Central memory CD8-positive, alpha-beta T cell (primary cell): ENCODE measurements around the gene PCID2.
A peak's percentile ranks its signal among the peaks of the same experiment; 100 is the strongest.

Experiments used
- ATAC-seq: fragments of 150-1000 bp; cut with Tn5 transposase; replicated peaks from 2 replicates; pipeline ENCODE4 v1.10.0; 2022; ENCODE audit warnings: mild to moderate bottlenecking, moderate FRiP score, moderate number of reproducible peaks; ENCODE audit not compliant: poor library complexity, severe bottlenecking; ENCODE audit errors: extremely low read depth
- DNase-seq, 2 donors: peaks; one replicate each; pipeline ENCODE4 v3.0.0; 2021; ENCODE audit warnings: low spot score in 2 of 2
- H3K27ac Mint-ChIP-seq: one replicate; pipeline ENCODE4 v1.8.0; 2022; ENCODE audit warnings: low read depth, mild to moderate bottlenecking, moderate library complexity, mixed read lengths
- H3K27me3 Mint-ChIP-seq: one replicate; pipeline ENCODE4 v1.8.0; 2022; ENCODE audit warnings: mixed read lengths
- H3K36me3 Mint-ChIP-seq: one replicate; pipeline ENCODE4 v1.8.0; 2022; ENCODE audit warnings: mild to moderate bottlenecking, moderate library complexity, mixed read lengths; ENCODE audit not compliant: insufficient read depth
- H3K4me1 Mint-ChIP-seq: one replicate; pipeline ENCODE4 v1.8.0; 2022; ENCODE audit warnings: mixed read lengths
- H3K4me3 Mint-ChIP-seq: one replicate; pipeline ENCODE4 v1.8.0; 2022; ENCODE audit warnings: mild to moderate bottlenecking, moderate library complexity, mixed read lengths
- H3K9me3 Mint-ChIP-seq: one replicate; pipeline ENCODE4 v1.8.0; 2022; ENCODE audit warnings: mixed read lengths

PCID2 gene

DNA sequence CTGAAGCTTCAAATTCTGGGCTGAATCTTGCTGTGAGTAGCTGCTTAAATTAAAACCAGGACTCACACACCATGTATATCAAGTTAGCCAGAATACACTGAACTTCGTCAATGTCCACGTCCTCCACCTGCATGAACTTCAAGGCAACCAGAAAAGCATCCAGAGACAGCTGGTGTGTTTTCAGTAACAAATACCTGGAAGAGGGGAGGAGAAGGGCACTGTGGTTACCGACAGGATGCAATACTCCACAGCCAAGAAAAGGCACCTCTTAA lies 29.6 kb downstream of the PCID2 start:
- DNase-seq (no peak), ATAC-seq (no peak)
- Mint-ChIP-seq H3K9me3 (no peaks in the 10 kb centered on the region), H3K27ac (no peak overlapping the region), H3K36me3 (peaks cover 28% of the 10 kb centered on the region), H3K27me3 (no peaks in the 10 kb centered on the region), H3K4me3 (no peak overlapping the region), H3K4me1 (peaks cover 37% of the 10 kb centered on the region)

DNA sequence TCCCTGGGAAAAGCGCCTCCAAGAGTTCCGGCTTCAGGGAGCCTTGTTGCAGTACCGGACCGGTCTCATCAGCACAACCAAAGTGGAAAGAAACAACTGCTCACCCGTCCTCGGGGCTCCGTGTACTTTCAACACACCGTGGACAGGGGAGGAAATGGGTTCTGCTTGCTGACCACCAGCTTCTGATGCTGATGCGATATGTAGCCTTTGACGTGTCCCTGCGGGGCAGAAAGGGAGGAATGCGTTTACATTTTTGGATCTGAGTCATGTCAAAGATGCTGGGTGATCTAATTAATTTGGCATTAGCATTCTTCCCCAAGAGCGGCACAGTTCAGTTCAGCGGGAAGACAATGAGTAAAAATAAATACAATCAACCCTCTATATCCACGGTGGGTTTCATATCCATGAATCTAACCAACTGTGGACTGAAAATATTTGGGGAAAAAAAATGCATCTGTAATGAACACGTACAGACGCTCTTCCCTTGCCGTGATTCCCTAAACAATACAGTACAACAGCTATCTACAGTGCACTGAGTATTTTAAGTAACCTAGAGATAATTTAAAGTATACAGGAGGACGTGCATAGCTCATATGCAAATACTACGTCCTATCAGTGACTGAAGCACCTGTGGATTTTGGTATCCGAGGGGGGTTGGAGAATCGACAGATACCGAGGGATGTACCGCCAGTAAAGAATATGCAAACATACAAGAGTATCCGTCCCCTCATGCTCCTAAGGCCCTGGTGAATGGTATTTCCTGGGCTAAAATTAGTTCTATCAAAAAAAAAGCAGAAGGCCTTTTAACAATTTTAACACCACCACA lies 30.2 kb downstream of the PCID2 start:
- Mint-ChIP-seq H3K9me3 (no peaks in the 10 kb centered on the region), H3K27me3 (no peaks in the 10 kb centered on the region), H3K4me3 (no peak overlapping the region), H3K27ac (no peak overlapping the region), H3K4me1 (peaks cover 32% of the 10 kb centered on the region), H3K36me3 (peaks cover 24% of the 10 kb centered on the region)
- DNase-seq (no peak), ATAC-seq (no peak)

DNA sequence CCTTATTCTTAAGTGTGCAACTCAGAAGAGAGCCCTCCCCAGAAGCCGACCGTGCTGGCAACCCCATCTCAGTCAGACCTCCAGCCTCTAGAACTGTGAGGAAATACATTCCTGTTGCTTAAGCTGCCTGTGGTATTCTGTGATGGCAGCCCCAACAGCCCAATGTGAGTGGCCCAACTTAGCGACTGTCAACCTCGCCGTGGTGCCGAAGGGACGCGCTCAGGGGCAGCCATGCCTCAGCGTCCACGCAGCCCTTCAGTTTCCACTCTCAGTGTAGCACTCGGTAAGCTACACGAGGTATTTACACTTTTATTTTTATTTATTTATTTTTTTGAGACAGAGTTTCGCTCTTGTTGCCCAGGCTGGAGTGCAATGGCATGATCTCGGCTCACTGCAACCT lies 31.6 kb downstream of the PCID2 start:
- DNase-seq = no peak
- no peak for ATAC-seq
- peaks cover 29% of the 10 kb centered on the region for H3K4me1 Mint-ChIP-seq
- no peaks in the 10 kb centered on the region for H3K9me3 Mint-ChIP-seq
- peak overlapping the region; percentile 99 for H3K27ac Mint-ChIP-seq
- H3K4me3 Mint-ChIP-seq = no peak overlapping the region
- no peaks in the 10 kb centered on the region for H3K27me3 Mint-ChIP-seq
- H3K36me3 Mint-ChIP-seq = peaks cover 24% of the 10 kb centered on the region

DNA sequence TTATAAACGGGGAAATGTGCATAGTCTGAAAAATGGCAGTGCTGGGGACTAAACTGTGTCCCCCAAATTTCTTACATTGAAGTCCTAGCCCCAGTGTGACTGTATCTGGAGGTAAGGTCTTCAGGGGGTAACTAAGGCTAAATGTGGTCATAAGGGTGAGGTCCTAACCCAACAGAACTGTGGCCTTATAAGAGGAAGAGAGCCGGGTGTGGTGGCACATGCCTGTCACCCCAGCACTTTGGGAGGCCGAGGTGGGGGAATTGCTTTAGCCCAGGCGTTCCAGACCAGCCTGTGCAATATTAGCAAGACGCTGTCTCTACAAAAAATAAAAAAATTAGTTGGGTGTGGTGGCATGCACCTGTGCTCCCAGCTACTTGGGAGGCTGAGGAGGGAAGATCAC lies 32.2 kb downstream of the PCID2 start:
- Mint-ChIP-seq H3K4me1 (peaks cover 29% of the 10 kb centered on the region), H3K4me3 (peak overlapping the region; percentile 69), H3K36me3 (peaks cover 26% of the 10 kb centered on the region), H3K27ac (peak overlapping the region; percentile 99), H3K9me3 (no peaks in the 10 kb centered on the region), H3K27me3 (no peaks in the 10 kb centered on the region)
- peak; percentile 99 for ATAC-seq
- DNase-seq = peak in 1 of 2 donors; percentile 46

DNA sequence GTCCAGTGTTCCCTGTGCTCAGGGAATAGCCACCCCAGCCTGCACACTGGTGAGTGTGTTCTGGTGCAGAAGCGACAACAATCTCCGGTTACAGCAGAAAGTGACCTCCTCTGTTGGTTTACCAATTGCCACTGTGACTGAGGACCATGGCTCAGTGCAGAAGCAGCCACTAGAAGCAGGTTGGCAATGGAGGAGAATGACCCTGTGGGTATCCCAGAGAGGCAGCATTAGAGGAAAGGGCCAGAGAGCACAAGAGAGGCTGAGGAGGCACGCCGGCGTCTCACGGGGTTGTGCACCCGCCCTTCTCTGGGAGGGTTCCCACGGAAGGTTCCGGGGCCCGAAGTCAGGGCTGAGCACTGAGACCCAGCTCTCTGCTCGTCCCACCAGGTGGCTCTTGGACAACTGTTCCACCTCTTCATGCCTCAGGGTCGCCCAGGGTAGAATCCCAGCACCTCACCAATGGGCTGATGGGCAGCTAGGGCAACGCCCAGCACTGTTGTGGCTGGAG lies 36.0 kb downstream of the PCID2 start:
- Mint-ChIP-seq H3K36me3 (peaks cover 12% of the 10 kb centered on the region), H3K4me1 (peaks cover 20% of the 10 kb centered on the region), H3K4me3 (no peak overlapping the region), H3K9me3 (no peaks in the 10 kb centered on the region), H3K27me3 (no peaks in the 10 kb centered on the region), H3K27ac (peak overlapping the region; percentile 22)
- DNase-seq (no peak), ATAC-seq (no peak)

DNA sequence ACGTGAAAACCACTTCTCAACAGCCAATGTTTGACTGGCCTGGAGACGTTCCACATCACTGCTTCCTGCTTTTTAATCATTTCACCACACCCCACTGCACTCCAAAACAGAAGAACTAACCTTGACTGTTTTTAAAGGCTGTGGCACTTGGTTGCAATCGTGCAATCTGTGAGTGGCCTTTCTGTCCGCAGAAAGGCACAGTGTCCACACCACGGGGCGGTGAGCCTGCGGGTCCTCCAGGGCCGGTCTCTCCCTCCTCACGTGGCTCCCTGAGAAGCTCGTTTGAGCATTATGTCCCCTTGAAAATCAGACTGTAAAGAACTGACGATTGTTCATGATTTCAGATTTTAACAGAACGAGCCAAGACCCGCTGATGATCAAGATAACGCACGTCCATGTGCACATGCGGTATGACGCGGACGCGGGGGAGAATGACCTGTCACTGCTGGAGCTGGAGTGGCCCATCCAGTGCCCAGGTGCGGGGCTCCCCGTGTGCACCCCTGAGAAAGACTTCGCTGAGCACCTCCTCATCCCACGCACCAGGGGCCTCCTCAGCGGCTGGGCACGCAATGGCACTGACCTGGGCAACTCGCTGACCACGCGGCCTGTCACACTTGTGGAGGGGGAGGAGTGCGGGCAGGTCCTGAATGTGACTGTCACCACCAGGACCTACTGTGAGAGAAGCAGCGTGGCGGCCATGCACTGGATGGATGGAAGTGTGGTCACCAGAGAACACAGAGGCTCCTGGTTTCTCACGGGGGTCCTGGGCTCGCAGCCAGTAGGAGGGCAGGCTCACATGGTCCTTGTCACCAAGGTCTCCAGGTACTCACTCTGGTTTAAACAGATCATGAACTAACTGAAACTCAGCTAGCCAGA lies 37.0 kb downstream of the PCID2 start:
- H3K9me3 Mint-ChIP-seq = no peaks in the 10 kb centered on the region
- H3K27me3 Mint-ChIP-seq = no peaks in the 10 kb centered on the region
- H3K4me1 Mint-ChIP-seq = peaks cover 21% of the 10 kb centered on the region
- DNase-seq (no peak), ATAC-seq (no peak)
- H3K36me3 Mint-ChIP-seq = peaks cover 10% of the 10 kb centered on the region
- H3K4me3 Mint-ChIP-seq = no peak overlapping the region
- H3K27ac Mint-ChIP-seq = peak overlapping the region; percentile 22

DNA sequence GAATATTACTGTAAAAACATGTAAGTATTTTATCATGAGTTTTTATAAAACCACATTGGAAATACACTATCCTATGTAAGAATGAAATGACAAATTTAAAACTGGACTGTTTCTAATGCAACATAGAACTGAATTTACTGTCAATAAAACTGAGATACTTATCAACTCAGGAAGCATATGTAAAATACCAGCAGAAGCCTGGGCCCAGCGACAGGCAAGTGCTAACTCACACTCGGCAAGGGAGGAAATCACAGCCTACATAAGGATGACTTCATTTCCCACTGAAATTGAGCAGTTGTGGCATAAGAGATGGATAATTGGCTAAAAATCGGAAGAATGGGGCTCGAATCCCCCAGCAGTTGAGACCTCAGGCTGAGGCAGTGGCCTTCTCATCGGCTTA lies 38.0 kb downstream of the PCID2 start:
- DNase-seq (no peak), ATAC-seq (no peak)
- H3K9me3 Mint-ChIP-seq = no peaks in the 10 kb centered on the region
- peaks cover 22% of the 10 kb centered on the region for H3K4me1 Mint-ChIP-seq
- H3K27ac Mint-ChIP-seq = no peak overlapping the region
- peaks cover 7% of the 10 kb centered on the region for H3K36me3 Mint-ChIP-seq
- no peaks in the 10 kb centered on the region for H3K27me3 Mint-ChIP-seq
- no peak overlapping the region for H3K4me3 Mint-ChIP-seq

DNA sequence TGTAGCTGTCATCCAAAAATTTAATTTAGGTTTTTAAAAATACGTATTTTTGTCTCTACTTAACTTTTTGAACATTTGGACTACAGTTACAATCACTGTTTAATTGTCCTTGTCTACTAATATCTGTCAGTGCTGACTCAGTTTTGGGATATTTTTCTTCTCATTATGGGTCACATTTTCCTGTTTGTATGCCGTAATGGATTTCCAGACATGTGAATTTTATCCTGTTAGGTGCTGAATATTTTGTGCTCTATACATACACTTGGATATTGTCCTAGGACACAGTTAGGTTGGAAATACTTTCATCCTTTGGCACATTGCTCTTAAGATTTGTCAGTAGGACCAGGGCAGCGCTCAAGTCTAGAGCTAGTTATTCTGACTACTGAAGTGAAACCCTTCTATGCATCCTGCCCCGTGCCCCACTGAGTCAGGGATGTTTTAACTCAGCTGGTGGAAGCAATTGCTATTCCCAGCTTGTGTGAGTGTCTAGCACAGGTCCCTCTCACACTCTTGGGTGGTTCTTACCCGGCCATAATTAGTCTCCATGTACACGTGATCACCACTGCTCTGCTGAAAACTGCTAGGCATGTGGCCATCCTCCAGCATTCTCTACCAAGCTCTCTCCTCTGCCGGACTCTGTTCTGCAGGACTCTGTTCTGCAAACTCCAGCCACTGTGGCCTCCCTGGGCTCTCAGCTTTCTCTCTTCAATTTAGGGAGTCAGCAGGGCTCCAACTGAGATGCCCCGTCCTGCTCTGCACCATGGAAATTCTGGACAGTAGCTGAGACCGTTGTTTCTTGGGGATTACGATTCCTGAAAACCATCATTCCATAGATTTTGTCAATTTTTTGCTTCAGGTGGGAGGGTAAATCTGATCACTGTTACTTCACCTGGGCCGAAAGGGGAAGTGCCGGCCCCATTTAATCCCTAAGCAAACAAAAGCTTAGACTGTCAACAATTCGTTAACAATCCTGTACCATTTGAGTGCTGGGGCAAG lies 38.9 kb downstream of the PCID2 start:
- Mint-ChIP-seq H3K4me1 (peaks cover 19% of the 10 kb centered on the region), H3K27ac (no peak overlapping the region), H3K36me3 (peaks cover 9% of the 10 kb centered on the region), H3K27me3 (no peaks in the 10 kb centered on the region), H3K9me3 (no peaks in the 10 kb centered on the region), H3K4me3 (no peak overlapping the region)
- ATAC-seq (no peak), DNase-seq (no peak)

DNA sequence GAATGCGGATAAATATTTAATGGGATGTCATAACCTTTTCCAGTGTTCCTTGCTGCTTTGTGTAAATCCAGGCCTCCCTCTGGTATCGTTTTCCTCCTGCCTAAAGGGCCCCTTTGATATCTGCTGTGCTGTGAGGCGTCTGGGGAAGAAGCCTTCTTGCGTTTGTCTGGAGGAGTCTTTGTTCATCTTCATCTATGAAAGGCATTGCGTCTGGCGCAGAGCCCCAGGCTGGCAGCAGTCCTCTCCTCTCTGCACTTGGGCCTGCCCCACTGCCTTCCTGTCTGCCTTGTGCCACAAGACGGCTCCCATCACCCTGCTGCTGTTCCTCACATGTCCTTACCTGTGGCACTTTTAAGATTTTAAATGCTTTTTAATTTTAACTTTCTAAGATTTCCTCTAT lies 40.3 kb downstream of the PCID2 start:
- DNase-seq = no peak
- H3K36me3 Mint-ChIP-seq = peaks cover 10% of the 10 kb centered on the region
- no peak overlapping the region for H3K27ac Mint-ChIP-seq
- H3K4me1 Mint-ChIP-seq = peaks cover 30% of the 10 kb centered on the region
- H3K27me3 Mint-ChIP-seq = no peaks in the 10 kb centered on the region
- H3K4me3 Mint-ChIP-seq = no peak overlapping the region
- H3K9me3 Mint-ChIP-seq = no peaks in the 10 kb centered on the region
- no peak for ATAC-seq

DNA sequence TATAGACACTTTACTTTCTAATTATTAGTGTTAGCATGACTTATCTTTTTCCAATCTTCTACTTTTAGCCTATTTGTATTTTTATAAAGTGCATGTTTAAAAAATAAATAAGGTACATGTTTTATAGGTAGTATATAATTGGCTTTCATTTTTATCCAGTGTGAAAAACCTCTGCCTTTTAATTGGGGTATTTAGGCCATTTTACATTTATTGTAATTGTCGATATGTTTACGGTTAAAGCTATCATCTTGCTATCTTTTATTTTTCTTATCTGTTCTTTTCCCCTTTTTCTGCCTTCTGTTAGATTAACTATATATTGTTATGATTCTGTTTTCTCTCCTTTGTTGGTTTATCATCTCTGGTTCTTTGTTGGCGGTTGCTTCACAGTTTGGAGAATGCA lies 40.9 kb downstream of the PCID2 start:
- Mint-ChIP-seq H3K4me1 (peaks cover 33% of the 10 kb centered on the region), H3K36me3 (peaks cover 12% of the 10 kb centered on the region), H3K27ac (no peak overlapping the region), H3K27me3 (no peaks in the 10 kb centered on the region), H3K9me3 (no peaks in the 10 kb centered on the region), H3K4me3 (no peak overlapping the region)
- DNase-seq (no peak), ATAC-seq (no peak)

DNA sequence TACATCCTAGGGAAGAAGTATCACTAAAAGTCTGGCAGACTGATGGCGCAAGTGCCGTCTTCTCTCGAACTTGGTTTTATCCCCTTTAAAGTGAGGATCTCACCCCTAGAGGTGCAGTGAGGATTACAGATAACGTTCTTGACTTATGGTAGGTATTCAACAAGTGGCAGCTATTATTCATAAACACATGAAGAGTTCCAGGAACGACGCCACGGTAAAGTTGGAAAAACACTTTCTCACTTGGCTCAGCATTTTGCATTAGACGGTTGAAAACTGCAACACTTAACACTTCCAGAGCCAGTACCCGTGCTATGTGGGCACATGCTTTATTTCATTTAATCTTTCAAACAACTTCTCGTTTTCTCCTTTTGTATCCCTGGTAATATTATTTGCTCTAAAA lies 41.3 kb downstream of the PCID2 start:
- no peaks in the 10 kb centered on the region for H3K27me3 Mint-ChIP-seq
- H3K36me3 Mint-ChIP-seq = peaks cover 12% of the 10 kb centered on the region
- no peaks in the 10 kb centered on the region for H3K9me3 Mint-ChIP-seq
- peaks cover 33% of the 10 kb centered on the region for H3K4me1 Mint-ChIP-seq
- H3K4me3 Mint-ChIP-seq = no peak overlapping the region
- no peak for DNase-seq
- H3K27ac Mint-ChIP-seq = no peak overlapping the region
- no peak for ATAC-seq

DNA sequence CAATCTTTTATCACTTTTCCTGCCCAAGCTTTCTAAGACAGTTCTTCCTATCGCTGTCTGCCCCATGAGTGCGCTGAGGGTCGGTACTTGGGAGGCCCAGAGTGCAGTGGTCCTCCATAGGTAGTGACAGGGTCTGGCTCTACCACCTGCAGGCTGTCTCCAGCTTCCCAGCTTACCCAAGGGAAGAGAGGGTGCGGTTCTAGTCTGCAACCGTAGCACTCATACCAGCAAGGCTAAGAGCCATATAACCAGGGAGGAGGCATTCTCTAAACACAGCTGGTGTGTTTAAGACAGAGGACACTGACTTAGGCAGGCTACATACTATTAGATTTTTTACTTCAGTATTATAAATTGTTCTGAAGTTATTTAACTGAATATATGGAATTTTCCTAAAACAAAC lies 41.8 kb downstream of the PCID2 start:
- Mint-ChIP-seq H3K4me1 (peaks cover 33% of the 10 kb centered on the region), H3K36me3 (peaks cover 12% of the 10 kb centered on the region), H3K27me3 (no peaks in the 10 kb centered on the region), H3K9me3 (no peaks in the 10 kb centered on the region), H3K4me3 (no peak overlapping the region), H3K27ac (no peak overlapping the region)
- ATAC-seq (no peak), DNase-seq (no peak)
